Adipose tissue (tissue), 3 donors: ENCODE results near the gene FOSB. TPM values are rescaled to one million over a fixed set of nuclear protein-coding genes. Genes with fewer than 3 reads are reported as not detected.

Experiments
- H3K27ac ChIP-seq: one replicate; pipeline ENCODE4 v1.5.1; 2013; ENCODE audit warnings: low read depth, low read length
- WGBS, 3 donors: extraction: QIAGEN DNeasy Blood & Tissue Kit; methylation state at CpG; one replicate each; pipeline ENCODE4 v1.1.7; 2013; 5-methylcytosine and 5-hydroxymethylcytosine counted together
- polyA plus RNA-seq, 3 donors: library from polyadenylated mRNA; stranded (reverse); fragments of 200-250 nt; gene quantifications; one replicate each; pipeline ENCODE4 v1.2.3, GENCODE V29; 2013
- donor health status: healthy with polysubstance abuse.
- donor health status: Bipolar disorder and iron deficiency.
- donor health status: healthy.

Gene FOSB
- polyA plus RNA-seq, 3 donors, result 11.9 to 650 (median 341) TPM

DNA sequence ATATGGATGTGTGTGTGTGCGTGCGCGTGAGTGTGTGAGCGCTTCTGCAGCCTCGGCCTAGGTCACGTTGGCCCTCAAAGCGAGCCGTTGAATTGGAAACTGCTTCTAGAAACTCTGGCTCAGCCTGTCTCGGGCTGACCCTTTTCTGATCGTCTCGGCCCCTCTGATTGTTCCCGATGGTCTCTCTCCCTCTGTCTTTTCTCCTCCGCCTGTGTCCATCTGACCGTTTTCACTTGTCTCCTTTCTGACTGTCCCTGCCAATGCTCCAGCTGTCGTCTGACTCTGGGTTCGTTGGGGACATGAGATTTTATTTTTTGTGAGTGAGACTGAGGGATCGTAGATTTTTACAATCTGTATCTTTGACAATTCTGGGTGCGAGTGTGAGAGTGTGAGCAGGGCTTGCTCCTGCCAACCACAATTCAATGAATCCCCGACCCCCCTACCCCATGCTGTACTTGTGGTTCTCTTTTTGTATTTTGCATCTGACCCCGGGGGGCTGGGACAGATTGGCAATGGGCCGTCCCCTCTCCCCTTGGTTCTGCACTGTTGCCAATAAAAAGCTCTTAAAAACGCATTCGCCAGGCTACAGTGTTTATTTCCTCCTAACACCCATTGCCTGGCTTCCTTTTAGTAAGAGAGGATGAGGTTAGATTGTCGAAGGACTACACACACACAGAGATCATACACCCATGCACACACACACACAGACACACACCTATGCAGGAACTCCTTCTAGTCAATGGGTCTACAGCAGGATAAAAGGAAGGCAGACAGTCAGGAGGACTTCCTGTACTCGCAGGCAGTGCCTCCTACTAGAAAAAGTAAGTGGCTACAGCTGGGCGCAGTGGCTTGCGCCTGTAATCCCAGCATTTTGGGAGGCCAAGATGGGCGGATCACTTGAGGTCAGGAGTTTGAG lies 7.1 kb downstream of the FOSB start:
- WGBS, 3 donors, result 65 to 74% (median 70%) methylated on average over 28 of the region's 28 CpGs
- H3K27ac ChIP-seq, result no peak overlapping the region

DNA sequence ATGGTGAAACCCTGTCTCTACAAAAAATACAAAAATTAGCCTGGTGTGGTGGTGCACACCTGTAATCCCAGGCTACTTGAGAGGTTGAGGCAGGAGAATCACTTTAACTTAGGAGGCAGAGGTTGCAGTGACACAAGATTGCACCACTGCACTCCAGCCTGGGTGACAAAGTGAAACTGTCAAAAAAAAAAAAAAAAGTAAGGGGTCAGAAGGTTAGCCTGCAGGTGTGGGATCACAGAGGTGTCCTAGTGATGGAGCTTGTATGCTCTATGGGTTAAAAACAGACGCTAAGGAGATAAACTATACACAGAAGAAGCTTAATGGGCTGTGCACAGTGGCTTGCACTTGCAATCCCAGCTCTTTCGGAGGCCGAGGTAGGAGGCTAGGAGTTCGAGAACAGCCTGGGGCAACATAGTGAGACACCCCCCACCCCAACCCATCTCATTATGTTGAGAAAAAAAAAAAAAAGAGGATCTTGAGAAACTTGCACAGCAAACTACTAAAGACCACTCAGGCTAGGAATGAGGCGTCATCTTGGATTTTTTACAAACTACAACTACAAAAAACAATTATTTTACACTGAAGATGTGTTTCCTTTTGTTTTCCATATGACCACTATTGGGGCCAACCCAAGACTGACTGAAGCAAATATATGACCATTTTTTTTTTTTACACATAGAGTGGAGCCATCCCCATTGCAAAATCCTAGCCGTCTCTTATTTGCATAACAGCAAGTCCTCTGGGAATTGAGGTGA lies 7.9 kb downstream of the FOSB start:
- no peak overlapping the region for H3K27ac ChIP-seq
- WGBS, 3 donors, result 63 to 73% (median 71%) methylated on average over 6 of the region's 6 CpGs

DNA sequence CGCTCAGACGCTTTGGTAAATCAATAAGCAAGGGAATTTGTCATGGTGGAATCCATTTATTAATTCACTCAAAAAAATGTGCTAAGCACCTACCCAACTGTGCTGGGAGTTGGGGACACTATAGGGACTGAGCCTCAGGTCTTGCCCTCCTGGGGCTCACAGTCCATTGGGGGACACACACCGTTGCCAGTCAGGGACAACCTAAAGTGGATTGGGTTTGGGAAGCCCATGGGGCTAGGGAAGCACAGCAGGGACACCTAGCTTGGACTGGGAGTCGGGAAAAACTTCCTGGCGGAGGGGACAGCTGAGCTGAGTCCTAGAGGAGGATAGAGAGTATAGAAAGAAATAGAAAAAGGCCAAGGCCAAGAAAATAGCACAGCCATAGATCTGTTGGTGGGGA lies 8.5 kb downstream of the FOSB start:
- 48 to 54% (median 51%) methylated on average over 5 of the region's 5 CpGs for WGBS, 3 donors
- H3K27ac ChIP-seq, result no peak overlapping the region

DNA sequence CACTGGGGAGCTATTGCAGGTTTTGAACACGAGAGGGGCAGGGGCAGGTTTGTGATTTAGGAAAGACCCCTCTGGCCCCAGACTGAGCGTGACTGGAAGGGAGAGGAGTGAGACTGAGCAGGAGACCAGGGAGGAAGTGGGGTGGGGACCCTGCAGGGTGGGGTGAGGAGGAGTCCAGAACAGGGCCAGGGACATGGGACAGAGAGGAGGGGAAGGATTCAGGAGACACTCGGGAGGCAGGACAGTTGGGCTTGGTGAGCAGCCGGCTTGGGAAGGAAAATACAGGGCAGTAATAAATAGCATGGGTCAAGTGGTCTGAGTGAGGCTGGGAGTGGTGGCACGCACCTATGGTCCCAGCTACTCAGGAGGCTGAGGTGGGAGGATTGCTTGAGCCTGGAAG lies 9.4 kb downstream of the FOSB start:
- WGBS, 3 donors, result 33 to 37% (median 37%) methylated on average over 5 of the region's 5 CpGs
- no peak overlapping the region for H3K27ac ChIP-seq

DNA sequence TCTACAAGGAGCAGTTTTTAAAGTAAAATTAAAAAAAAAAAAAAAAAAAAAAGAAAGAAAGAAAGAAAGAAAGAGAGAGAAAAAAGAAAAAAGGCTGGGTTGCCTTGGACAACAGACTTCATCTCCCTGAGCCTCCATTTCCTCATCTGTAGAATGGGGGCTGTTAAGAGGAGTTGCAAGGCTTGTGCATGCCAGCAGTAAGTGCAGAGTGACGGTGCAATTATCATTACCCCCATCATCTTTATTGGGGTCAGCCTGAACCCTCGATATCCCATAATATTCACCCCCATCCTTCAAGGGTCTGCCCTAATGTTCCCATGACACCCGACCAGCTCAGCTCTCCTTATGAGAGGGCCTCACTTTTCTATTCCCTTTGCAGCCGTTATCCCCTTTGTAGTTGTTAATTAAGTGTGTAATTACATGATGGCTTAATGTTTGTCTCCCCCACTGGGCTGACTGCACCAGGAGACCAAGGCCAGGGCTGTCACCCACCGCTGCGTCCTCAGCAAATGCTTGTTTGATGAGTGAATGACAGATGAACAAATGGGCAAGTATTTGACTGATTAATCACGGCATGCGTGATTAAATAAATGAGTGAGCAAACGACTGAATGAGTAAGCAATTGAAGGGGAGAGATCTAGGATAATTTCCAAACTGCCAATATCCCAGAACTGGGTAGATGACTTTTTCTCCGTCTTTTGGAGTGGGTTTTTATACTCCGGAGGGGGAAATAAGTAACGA lies 10.1 kb downstream of the FOSB start:
- WGBS, 3 donors, result 5 to 8% (median 7%) methylated on average over 12 of the region's 12 CpGs
- no peak overlapping the region for H3K27ac ChIP-seq

DNA sequence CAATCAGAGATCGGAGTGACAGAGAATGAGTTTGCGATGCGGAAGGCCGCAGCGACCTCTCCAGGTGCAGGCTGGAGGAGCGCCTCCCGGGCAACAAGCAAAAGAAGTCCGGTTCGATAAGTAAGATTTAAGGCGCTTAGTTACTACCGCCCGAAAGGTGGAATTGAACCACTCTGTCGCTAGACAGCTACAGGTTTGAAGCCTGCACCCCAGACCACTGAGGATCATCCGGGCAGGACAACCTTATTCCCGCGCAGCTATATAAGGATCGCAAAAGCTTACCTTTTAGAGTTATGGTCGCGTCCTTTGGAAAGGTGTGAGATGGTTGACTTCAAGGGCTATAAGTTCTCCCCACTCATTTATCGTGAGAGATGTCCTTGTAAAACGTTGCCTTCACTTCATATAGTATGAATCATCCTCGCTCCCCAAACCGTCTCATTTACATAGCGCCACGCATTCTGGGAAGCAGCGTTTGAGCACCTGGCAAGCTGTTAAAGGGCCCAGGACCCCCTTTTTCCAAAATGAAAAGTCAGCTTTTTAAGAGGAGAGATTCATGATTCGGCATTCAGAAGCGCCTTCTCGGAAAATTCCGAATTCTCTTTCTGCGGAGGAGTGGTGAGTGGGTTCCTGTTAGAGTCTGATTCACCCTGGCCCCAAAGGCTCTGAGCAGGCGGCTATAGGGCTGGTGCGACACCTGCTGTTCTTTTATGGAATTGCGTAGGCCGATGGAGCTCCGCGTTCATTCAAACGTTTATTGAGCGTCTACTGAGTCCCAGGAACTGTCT lies 10.8 kb downstream of the FOSB start:
- 0% methylated on average over 39 of the region's 39 CpGs for WGBS, 3 donors
- H3K27ac ChIP-seq, result peak overlapping the region; percentile 70

DNA sequence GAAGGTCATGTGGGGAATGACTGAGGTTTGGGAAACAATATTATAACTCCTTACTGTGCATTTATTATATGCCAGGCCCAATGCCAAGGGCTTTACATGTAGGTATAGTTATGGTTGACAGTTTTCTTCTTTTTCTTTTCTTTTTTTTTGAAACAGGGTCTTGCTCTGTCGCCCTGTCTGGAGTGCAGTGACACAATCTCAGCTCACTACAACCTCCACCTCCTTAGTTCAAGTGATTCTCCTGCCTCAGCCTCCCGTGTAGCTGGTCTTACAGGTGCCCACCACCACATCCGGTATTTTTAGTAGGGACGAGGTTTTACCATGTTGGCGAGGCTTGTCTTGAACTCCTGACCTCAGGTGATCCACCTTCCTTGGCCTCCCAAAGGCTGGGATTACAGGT lies 15.2 kb downstream of the FOSB start:
- no peak overlapping the region for H3K27ac ChIP-seq
- 84 to 95% (median 93%) methylated on average over 5 of the region's 5 CpGs for WGBS, 3 donors

DNA sequence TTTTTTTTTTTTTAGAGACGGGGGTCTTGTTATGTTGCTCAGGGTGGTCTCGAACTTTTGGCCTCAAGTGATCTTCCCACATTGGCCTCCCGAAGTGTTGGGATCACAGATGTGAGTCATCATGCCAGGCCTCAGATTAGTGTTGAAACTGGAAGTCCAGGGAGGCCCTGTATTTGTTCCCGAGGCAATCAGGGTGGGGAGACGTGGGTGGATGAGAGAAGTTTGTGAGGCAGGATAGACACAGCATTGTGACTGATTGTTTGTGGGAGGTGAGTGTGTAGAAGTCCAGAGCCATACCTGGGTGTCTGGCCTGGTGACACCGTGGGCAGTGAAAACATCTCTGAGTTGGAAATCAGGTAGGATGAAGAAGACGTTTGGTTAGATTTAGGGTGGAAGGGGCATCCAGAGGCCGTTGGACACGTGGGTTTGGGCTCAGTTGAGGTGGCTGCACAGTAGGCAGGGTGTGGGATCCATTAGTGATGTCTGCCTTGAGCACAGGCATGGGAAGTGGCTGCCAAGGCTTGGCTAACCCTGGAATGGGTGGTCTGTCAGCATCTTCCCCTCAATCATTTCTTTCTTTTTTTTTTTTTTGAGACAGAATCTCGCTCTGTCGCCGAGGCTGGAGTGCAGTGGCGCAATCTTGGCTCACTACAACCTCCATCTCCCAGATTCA lies 16.6 kb downstream of the FOSB start:
- 72 to 79% (median 76%) methylated on average over 13 of the region's 13 CpGs for WGBS, 3 donors
- no peak overlapping the region for H3K27ac ChIP-seq

DNA sequence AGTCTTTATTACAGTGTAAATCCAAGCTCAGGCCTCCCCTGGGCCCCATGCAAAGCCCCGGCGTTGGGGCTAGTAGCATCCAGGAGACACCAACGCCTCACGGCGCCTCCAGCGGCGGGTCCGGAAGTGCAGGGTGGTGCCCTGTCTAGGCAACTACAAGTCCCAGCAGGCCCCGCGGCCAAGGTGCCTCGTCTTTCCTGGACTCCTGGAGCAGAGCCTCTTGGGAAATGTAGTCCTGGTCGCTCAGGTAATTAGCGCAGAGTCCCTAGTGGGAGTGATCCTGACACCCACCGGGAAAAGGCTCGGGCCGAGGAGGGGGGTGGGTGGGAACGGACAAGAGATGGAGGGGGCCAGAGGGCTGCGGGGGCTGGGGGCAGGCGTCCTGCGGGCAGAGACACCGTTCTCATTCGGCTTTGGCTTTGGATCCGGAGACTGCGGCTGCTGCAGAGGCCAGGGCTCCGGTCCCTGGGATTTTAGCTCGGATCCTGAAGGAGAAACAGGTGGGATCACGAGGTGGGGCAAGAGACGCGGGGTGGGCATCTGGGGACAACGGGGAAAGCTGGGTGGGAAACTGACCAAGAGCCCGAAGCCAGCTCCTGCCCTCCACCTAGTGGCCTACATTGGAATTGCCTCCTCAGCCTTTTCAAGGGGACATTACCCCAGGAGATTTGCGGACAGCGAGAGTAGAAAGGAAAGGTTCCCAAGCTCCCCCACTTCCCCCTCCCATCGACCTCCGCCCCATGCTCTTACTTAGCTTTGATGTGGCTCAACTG lies 17.7 kb downstream of the FOSB start:
- 0 to 1% (median 1%) methylated on average over 34 to 35 of the region's 35 CpGs for WGBS, 3 donors
- no peak overlapping the region for H3K27ac ChIP-seq

DNA sequence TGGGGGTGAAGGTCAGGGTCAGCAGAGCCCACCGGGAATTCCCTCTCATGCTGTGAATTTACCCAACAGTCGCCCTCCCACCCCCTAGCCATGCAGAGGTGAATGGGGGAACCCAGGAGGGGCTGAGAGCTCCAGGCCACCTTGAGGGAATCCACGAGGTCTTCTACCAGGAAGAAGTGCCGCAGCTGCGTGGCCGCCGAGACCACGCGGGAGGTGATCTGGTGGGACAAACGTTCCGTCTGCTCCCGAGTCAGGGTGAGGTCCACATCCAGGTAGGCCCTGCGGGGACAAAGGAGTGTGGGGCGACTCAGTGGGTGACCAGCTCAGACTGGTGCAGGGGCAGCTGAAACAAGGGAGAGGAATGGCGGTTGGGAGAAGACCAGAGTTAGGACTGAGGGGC lies 20.9 kb downstream of the FOSB start:
- WGBS, 3 donors, result 84 to 93% (median 92%) methylated on average over 15 of the region's 15 CpGs
- no peak overlapping the region for H3K27ac ChIP-seq

DNA sequence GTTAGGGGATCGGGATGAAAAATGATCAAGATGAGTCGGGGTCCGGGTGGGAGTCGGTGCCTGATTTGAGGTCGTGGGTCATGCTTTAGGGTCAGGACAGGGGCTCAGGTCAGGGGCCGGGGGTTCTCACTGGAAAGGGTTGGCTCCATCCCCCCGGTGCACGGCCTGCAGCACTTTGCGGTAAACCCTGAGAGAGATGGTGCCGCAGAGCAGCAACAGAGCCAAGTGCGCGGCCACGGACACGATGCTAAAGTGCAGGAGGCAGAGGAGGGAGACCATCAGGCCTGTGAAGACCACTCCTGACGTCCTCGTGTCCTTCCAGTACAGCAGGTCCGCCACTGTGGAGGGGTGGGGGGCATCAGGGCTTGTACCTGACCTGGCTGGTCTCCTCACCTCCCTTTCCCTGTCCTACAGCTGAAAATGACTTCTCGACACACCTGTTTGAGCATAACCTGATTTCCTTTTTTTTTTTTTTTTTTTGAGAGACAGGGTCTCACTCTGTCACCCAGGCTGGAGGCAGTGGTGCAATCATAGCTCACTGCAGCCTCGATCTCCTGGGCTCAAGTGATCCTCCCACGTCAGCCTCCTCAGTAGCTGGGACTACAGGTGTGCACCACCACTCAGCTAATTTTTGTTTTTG lies 21.5 kb downstream of the FOSB start:
- WGBS, 3 donors, result 84 to 92% (median 92%) methylated on average over 19 to 20 of the region's 20 CpGs
- no peak overlapping the region for H3K27ac ChIP-seq

DNA sequence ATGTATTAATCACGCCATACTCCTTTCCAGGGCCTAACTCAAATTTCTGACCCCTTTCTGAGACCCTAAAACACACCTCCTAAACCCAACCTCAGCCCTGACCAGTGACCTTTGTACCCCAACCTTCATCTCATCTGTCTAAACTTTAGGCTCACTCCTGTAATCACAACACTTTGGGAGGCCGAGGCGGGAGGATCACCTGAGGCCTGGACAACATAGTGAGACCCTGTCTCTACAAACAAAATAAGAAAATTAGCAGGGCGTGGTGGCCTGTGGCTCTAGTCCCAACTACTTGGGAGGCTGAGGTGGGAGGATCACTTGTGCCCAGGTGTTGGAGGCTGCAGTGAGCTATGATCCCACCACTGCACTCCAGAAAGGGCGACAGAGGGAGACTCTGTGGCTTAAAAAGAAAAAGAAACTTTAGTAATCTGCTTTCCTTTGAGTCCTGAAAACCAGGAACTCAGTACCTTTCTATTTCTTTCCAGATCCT lies 24.4 kb downstream of the FOSB start:
- 91 to 97% (median 94%) methylated on average over 5 of the region's 5 CpGs for WGBS, 3 donors

DNA sequence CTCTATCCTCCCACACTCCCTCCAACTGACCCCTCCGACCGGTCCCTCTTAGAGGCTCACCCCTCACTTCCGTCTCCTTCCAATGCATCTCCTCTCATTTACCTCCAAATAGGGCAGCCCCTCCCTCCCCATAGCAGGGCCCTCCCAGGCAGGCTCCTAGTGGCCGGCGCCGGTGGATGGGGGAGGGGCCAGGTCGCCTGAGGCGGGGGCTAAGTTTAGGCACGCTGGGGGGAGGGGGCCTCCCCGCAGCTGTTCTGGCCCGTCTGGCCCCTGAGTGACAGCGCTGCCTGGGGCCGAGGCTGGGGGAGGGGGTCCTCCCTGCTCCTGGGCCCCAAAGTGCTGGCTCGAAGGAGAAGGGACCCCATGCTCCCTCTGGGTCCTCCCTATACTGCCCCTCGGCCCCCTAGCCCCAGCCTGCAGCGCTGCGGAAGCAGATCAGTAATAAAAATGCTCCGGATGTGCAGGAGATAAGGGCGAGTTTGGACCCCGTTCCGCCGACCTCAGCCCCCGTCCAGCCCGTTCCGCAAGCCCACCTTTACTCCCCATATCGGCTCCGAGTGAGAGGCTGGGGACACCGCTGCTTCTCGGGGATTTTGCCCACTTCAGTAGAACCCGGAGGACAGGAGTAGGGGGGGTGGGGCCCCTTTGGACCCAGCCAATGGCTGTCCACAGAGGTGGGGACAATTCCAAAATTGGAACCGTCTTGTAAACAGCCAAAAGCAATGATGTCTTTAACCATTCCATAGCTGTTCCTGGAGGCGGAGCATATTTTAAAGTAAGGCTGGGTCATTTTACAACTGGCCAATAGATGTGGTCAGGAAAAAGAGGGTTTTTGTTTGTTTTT lies 25.1 kb downstream of the FOSB start:
- WGBS, 3 donors, result 6 to 8% (median 6%) methylated on average over 30 to 32 of the region's 32 CpGs
- no peak overlapping the region for H3K27ac ChIP-seq

More for the DNA sequence above, 24.4 kb downstream of the FOSB start:
- no peak overlapping the region for H3K27ac ChIP-seq

DNA sequence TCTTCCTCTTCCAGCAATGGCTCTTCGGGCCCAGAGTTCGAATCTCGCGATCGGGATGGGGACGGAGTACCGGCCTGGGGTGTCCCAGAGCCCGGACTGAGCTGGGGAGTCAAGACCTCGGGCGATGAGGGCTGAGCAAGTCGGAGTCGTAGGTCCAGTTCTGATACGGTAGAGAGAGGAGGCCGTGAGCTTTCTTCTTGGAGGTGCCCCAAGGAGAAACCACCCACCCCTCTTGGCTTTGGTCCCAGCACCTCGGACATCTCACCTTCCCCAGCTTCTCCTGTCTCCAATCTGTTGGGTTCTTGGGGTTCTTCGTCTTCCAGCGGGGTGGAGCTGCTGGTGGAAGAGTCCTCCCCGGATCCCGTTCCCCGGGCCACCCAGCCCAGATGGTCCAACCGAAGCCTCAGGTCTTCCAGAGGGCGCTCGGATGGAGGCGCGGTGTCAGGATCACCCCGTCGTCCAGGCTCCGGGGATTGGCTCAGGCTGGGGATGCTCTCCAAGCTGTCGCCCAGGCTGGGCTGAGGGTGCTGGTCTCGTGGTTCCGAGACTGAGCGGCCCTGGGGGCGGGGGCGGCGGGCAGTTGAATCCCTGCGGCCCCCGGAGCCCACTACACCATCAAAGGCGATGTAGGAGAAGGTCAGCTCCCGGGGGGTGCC lies 26.6 kb downstream of the FOSB start:
- WGBS, 3 donors, result 91 to 96% (median 96%) methylated on average over 39 of the region's 39 CpGs
- H3K27ac ChIP-seq, result no peak overlapping the region

DNA sequence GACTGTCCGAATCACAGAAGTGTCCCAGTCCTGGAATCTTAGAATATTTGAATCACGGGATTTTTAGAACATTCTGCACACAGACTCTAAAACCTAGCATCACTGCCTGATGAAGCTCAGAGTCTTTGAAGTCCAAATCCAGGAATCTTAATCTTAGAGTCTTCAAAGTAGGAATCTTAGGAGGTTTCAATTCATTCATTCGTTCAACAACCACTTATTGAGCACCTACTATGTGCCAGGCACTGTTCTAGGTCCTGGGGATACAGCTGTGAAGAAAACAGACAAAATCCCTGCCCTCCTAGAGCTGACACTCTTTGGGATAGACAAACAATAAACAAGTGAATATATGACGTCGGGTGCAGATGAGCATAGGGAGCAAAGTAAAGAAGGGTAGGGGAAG lies 27.4 kb downstream of the FOSB start:
- H3K27ac ChIP-seq, result no peak overlapping the region
- 74 to 93% (median 88%) methylated on average over 5 of the region's 5 CpGs for WGBS, 3 donors
